ENCODE measurements around the gene RPL22. TPM values are rescaled to one million over a fixed set of nuclear protein-coding genes. Genes with fewer than 3 reads are reported as not detected.

Gene RPL22
- polyA plus RNA-seq, 1 donor (not counting 4 experiments of a cell fraction or from before 2014, with no cell fraction given), result 421 TPM

DNA sequence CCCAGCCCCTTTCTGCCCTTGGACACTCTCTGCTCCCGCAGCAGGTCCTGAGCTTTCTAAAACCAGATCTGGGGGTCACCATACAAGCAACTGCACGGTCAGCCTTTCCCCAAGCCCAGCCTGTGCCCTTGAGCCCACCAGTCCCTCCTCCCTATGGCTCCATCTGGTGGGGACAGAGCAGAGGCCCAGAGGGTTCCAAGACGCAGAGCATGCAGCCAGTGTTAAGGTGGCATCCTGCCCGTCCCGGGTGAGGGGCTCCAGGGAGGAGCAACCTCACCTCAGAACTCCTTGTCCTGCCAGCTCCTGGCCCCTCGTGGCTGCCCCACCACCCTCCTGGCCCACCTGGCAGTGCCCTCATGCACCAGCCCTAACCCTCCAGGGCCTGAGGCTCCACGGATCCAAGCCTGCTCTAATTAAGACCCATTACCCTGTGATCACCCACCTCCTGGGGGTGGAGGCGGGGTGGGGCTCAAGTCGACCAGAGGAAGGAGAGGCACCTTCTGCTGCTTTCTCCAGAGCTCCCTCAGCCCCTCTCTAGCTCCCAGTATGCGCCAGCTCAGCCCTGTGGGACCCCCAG is 27.8 kb downstream of the RPL22 start:
- no peak for FAIRE-seq
- dilution Hi-C loops (cut with MboI; ENCODE audit: extremely low pct_ligation_motif_present, low sequenced_read_pairs), result no loop called here
- no peak overlapping the region for H2AFZ ChIP-seq (ENCODE audit: control insufficient read depth, low read length)

DNA sequence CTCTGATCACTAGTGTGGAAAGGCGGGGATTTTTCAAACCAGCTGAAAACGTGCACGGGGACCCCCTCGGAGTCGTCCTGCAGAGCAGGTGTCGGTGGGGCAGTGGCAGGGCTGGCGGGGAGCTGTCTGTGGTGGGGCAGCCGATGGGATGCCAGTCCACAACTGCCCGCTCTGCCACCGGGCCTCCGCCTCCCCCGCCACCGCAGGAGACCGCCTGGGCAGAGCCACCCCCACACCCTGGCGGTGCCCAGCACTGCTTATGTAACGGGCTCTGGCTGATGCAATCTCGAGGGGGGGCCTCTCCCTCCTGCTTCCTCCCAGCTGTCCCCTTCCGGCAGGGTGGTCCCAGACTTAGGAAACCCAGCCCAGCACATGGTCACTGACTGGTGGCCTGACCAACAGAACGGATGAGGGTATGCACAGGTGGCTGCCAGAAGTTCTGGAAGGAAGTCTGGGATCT is 28.6 kb downstream of the RPL22 start:
- DNase-seq (ENCODE audit: low read depth, low spot score) (no peak), FAIRE-seq (no peak)
- dilution Hi-C loops (cut with MboI; ENCODE audit: extremely low pct_ligation_motif_present, low sequenced_read_pairs), result no loop called here
- Histone ChIP-seq H3K27ac (ENCODE audit: control insufficient read depth, insufficient read depth, low read length) (no peak overlapping the region), H3K4me2 (ENCODE audit: control insufficient read depth, extremely low read depth, insufficient read depth, low read depth, low read length) (no peak overlapping the region), H2AFZ (ENCODE audit: control insufficient read depth, low read length) (no peak overlapping the region), H3K9ac (ENCODE audit: control insufficient read depth, extremely low read depth, insufficient read depth, low read length) (no peak overlapping the region), H4K20me1 (ENCODE audit: control insufficient read depth, extremely low read depth, insufficient read depth, low read length) (no peaks in the 10 kb centered on the region), H3K36me3 (ENCODE audit: control insufficient read depth in 2 of 2, extremely low read depth in 1 of 2, insufficient read depth in 2 of 2, low read length in 2 of 2) (no peaks in the 10 kb centered on the region), H3K4me1 (ENCODE audit: control insufficient read depth, extremely low read depth, insufficient read depth, low read length) (no peaks in the 10 kb centered on the region), H3K9me1 (ENCODE audit: control insufficient read depth, extremely low read depth, insufficient read depth, low read length) (no peaks in the 10 kb centered on the region), H3K27me3 (ENCODE audit: control insufficient read depth, extremely low read depth, insufficient read depth, low read length) (peaks cover 40% of the 10 kb centered on the region), H3K79me2 (ENCODE audit: control insufficient read depth, insufficient read depth, low read length) (no peaks in the 10 kb centered on the region), H3K9me3 (ENCODE audit: control insufficient read depth, low read depth, low read length) (no peaks in the 10 kb centered on the region), H3K4me3 (ENCODE audit: control insufficient read depth in 2 of 3, extremely low read depth in 1 of 3, insufficient read depth in 2 of 3, low read depth in 1 of 3, low read length in 3 of 3) (no peak overlapping the region)
- TF ChIP-seq, protein P1, sequence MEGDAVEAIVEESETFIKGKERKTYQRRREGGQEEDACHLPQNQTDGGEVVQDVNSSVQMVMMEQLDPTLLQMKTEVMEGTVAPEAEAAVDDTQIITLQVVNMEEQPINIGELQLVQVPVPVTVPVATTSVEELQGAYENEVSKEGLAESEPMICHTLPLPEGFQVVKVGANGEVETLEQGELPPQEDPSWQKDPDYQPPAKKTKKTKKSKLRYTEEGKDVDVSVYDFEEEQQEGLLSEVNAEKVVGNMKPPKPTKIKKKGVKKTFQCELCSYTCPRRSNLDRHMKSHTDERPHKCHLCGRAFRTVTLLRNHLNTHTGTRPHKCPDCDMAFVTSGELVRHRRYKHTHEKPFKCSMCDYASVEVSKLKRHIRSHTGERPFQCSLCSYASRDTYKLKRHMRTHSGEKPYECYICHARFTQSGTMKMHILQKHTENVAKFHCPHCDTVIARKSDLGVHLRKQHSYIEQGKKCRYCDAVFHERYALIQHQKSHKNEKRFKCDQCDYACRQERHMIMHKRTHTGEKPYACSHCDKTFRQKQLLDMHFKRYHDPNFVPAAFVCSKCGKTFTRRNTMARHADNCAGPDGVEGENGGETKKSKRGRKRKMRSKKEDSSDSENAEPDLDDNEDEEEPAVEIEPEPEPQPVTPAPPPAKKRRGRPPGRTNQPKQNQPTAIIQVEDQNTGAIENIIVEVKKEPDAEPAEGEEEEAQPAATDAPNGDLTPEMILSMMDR (optimal IDR thresholded peaks at IDR 0.05 in 1 of 3, IDR thresholded peaks at IDR 0.05 in 1 of 3, conservative IDR thresholded peaks at IDR 0.05 in 1 of 3; ENCODE audit: extremely low read depth in 1 of 3, insufficient read depth in 2 of 3, low read length in 3 of 3), result no peak
- TF ChIP-seq EZH2 (IDR thresholded peaks at IDR 0.05; ENCODE audit: low read length), result no peak

More for the DNA sequence above, 27.8 kb downstream of the RPL22 start:
- Histone ChIP-seq H3K79me2 (ENCODE audit: control insufficient read depth, insufficient read depth, low read length) (no peaks in the 10 kb centered on the region), H3K36me3 (ENCODE audit: control insufficient read depth in 2 of 2, extremely low read depth in 1 of 2, insufficient read depth in 2 of 2, low read length in 2 of 2) (no peaks in the 10 kb centered on the region), H3K4me3 (ENCODE audit: control insufficient read depth in 2 of 3, extremely low read depth in 1 of 3, insufficient read depth in 2 of 3, low read depth in 1 of 3, low read length in 3 of 3) (no peak overlapping the region), H3K4me2 (ENCODE audit: control insufficient read depth, extremely low read depth, insufficient read depth, low read depth, low read length) (no peak overlapping the region), H3K9ac (ENCODE audit: control insufficient read depth, extremely low read depth, insufficient read depth, low read length) (no peak overlapping the region), H3K27me3 (ENCODE audit: control insufficient read depth, extremely low read depth, insufficient read depth, low read length) (peaks cover 43% of the 10 kb centered on the region), H4K20me1 (ENCODE audit: control insufficient read depth, extremely low read depth, insufficient read depth, low read length) (no peaks in the 10 kb centered on the region), H3K9me3 (ENCODE audit: control insufficient read depth, low read depth, low read length) (no peaks in the 10 kb centered on the region), H3K4me1 (ENCODE audit: control insufficient read depth, extremely low read depth, insufficient read depth, low read length) (no peaks in the 10 kb centered on the region), H3K27ac (ENCODE audit: control insufficient read depth, insufficient read depth, low read length) (no peak overlapping the region), H3K9me1 (ENCODE audit: control insufficient read depth, extremely low read depth, insufficient read depth, low read length) (no peaks in the 10 kb centered on the region)
- no peak for TF ChIP-seq EZH2 (IDR thresholded peaks at IDR 0.05; ENCODE audit: low read length)
- TF ChIP-seq, protein P1 (optimal IDR thresholded peaks at IDR 0.05 in 1 of 3, IDR thresholded peaks at IDR 0.05 in 1 of 3, conservative IDR thresholded peaks at IDR 0.05 in 1 of 3; ENCODE audit: extremely low read depth in 1 of 3, insufficient read depth in 2 of 3, low read length in 3 of 3), result peak; percentile 29 to 66 (median 52)
- no peak for DNase-seq (ENCODE audit: low read depth, low spot score)

Measured in keratinocyte (primary cell).